Cardiac muscle cell (in vitro differentiated cells and primary cell): Measurements from ENCODE around the gene CEP19. TPM values are rescaled to one million over a fixed set of nuclear protein-coding genes. Genes with fewer than 3 reads are reported as not detected.
"Not testable (repeated sequence)": the region's sequence is repeated elsewhere in the genome, so short reads cannot be mapped to it uniquely, and the experiment has no call there.

Source experiments
- DNase-seq, 2 donors: peaks; one replicate each; pipeline versions ENCODE4 v3.0.0 to v3.0.0-alpha.2; 2010 to 2017; ENCODE audit warnings: low read depth in 1 of 2, low spot score in 1 of 2
- H3K27ac ChIP-seq: fragments of 200-600 bp; sonication (generic); 2 replicates; pipeline ENCODE4 v1.5.1; 2016
- H3K27me3 ChIP-seq: fragments of 200-600 bp; sonication (generic); 2 replicates; pipeline ENCODE4 v1.6.0; 2016; ENCODE audit warnings: control low read depth
- H3K36me3 ChIP-seq: fragments of 200-600 bp; sonication (generic); 2 replicates; pipeline ENCODE4 v1.5.1; 2016; ENCODE audit warnings: control low read depth
- H3K4me1 ChIP-seq: fragments of 200-600 bp; sonication (generic); 2 replicates; pipeline ENCODE4 v1.8.1; 2017; ENCODE audit warnings: low read depth, mild to moderate bottlenecking, mixed run types
- H3K4me3 ChIP-seq: fragments of 200-600 bp; sonication (generic); 2 replicates; pipeline ENCODE4 v1.5.1; 2016; ENCODE audit warnings: mild to moderate bottlenecking
- H3K9me3 ChIP-seq: fragments of 200-600 bp; sonication (generic); 2 replicates; pipeline ENCODE4 v1.5.1; 2017; ENCODE audit warnings: low read depth, mild to moderate bottlenecking, control low read depth
- polyA plus RNA-seq: library from polyadenylated mRNA; unstranded; fragments of >200 nt; fragmentation: Nextera tagmentation; extraction: Ambion mirVana; gene quantifications from 2 replicates; pipeline ENCODE4 v1.2.1, GENCODE V29; 2016
- total RNA-seq: library from RNA; depleted of rRNA; stranded (reverse); fragments of >200 nt; gene quantifications from 2 replicates; pipeline ENCODE4 v1.2.3, GENCODE V29; 2016
- TF ChIP-seq, protein P1 (sequence below): IDR thresholded peaks from 2 replicates; pipeline ENCODE4 v1.5.1; 2012; ENCODE audit warnings: low read depth, mild to moderate bottlenecking, low read length

Gene CEP19
- total and polyA plus RNA-seq, 2 experiments from 2014 or later: 2.9 to 9.3 TPM

DNA sequence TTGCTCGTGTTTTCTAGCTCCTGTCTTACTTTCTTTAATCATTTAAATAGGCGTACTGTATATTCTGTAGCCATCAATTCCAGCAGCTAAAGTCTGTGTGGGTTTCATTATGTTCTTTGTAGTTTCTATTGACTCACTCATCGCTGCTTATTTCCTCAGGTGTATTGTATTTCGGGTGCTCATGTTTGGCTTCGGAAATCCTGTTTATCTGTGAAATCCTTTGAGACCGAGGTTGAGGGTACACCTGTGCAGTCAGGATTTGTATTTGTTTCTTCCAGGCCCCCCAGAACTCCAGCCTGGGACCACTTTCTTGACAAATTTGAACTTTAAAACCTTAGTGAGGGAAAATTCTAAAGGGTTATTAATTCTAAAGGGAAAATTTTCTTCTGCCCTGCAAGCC lies 25.6 kb upstream of the CEP19 start:
- TF ChIP-seq, protein P1, sequence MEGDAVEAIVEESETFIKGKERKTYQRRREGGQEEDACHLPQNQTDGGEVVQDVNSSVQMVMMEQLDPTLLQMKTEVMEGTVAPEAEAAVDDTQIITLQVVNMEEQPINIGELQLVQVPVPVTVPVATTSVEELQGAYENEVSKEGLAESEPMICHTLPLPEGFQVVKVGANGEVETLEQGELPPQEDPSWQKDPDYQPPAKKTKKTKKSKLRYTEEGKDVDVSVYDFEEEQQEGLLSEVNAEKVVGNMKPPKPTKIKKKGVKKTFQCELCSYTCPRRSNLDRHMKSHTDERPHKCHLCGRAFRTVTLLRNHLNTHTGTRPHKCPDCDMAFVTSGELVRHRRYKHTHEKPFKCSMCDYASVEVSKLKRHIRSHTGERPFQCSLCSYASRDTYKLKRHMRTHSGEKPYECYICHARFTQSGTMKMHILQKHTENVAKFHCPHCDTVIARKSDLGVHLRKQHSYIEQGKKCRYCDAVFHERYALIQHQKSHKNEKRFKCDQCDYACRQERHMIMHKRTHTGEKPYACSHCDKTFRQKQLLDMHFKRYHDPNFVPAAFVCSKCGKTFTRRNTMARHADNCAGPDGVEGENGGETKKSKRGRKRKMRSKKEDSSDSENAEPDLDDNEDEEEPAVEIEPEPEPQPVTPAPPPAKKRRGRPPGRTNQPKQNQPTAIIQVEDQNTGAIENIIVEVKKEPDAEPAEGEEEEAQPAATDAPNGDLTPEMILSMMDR: no peak
- peaks cover 11% of the 10 kb centered on the region for H3K36me3 ChIP-seq
- no peak overlapping the region for H3K27ac ChIP-seq
- H3K4me3 ChIP-seq: no peak overlapping the region
- H3K27me3 ChIP-seq: no peaks in the 10 kb centered on the region
- DNase-seq: no peak
- H3K4me1 ChIP-seq: no peaks in the 10 kb centered on the region
- H3K9me3 ChIP-seq: no peaks in the 10 kb centered on the region

DNA sequence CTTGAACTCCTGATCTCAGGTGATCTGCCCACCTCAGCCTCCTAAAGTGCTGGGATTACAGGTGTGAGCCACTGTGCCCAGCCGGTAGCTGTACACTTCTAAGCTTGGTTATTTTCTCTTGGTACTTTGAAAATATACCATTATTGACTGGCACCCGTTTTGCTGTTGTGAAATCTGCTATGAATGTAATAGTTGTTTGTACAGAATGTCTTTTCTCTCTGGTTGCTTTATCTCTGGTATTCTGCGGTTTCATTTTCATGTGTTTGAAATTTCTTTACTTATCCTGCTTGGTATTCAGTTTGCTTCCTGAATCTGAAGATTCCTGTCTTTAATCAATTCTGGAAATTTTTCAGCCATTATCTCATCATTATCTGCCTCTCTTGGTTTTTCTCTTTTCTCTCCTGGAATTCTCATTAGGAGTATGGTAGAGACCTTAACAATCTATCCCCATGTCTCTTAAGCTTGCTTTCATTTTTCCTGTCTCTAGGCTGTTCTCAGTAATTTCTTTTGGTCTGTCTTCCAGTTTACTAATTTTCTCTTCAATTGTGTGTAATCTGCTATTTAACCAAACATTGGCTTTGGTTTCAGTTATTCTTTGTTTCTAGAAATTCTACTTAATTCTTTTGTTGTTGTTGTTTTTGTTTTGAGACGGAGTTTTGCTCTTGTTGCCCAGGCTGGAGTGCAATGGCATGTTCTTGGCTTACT lies 24.8 kb upstream of the CEP19 start:
- TF ChIP-seq, protein P1: no peak
- H3K4me1 ChIP-seq: no peaks in the 10 kb centered on the region

DNA sequence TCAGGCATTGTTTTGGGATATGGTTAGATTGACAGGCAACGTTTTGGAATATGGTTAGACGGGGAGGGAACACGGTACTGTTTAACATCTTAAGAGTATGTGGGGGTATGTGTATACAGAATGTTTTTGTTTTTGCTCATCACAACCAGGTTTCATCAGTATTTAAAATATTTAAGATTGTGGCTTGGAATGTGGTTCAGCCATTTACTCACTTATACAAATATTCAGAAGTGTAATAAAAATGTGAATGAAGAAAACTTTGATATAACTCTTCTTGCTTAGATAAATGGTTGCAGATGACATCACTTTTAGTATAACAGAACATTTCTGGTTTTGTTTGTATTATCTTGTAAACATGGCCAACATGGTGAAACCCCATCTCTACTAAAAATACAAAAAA lies 23.7 kb upstream of the CEP19 start:
- TF ChIP-seq, protein P1: no peak
- no peaks in the 10 kb centered on the region for H3K9me3 ChIP-seq
- H3K36me3 ChIP-seq: peaks cover 17% of the 10 kb centered on the region
- no peak overlapping the region for H3K27ac ChIP-seq
- no peaks in the 10 kb centered on the region for H3K27me3 ChIP-seq
- H3K4me3 ChIP-seq: no peak overlapping the region
- peak in 1 of 2 donors; percentile 54 for DNase-seq
- H3K4me1 ChIP-seq: no peaks in the 10 kb centered on the region

More for the DNA sequence above, 24.8 kb upstream of the CEP19 start:
- DNase-seq: peak in 1 of 2 donors; percentile 78
- Histone ChIP-seq H3K27ac (no peak overlapping the region), H3K36me3 (peaks cover 11% of the 10 kb centered on the region), H3K4me3 (no peak overlapping the region), H3K27me3 (no peaks in the 10 kb centered on the region), H3K9me3 (no peaks in the 10 kb centered on the region)

DNA sequence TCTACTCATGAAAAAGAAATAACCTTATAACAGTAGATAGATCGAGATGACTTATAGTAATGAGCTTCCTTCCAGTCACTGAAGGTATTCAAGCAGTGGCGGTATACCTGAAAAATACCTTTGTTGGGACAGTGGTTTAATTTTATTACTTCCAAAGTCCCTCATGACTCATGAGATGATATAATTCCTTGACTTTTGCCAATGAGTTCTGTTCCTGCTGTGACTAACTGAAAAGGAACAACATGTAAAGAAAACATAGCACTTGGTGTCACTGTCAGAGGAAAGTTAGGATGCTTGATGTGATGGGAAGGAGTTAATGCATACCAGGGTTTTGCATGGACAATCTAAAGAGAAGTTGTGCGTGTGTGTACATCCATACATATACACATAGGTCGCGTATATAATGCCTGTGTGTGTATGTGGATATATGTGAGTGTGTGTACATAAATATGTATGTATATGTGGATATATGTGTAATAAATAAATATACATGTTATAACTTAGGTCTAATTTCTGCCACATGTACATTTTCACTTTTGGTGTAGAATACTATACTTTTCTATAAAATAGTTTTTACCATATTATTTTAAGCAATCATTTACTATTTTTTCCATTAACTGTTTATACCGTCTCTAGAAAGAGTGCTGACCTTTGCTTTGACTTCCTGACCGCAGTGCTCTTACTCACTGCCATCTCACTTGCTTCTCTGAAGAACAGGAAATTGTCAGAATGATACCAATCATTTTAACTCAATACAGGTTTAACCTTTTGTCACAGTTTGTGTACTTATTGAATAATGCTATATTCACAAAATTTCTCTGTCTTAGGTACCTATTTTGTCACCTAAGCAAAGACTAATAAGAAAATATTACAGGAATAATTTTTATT lies 15.0 kb upstream of the CEP19 start:
- H3K36me3 ChIP-seq: peaks cover 34% of the 10 kb centered on the region
- H3K4me3 ChIP-seq: no peak overlapping the region
- TF ChIP-seq, protein P1: no peak
- peak in 1 of 2 donors; percentile 38 for DNase-seq
- no peaks in the 10 kb centered on the region for H3K27me3 ChIP-seq
- no peaks in the 10 kb centered on the region for H3K9me3 ChIP-seq
- H3K4me1 ChIP-seq: no peaks in the 10 kb centered on the region
- H3K27ac ChIP-seq: no peak overlapping the region

DNA sequence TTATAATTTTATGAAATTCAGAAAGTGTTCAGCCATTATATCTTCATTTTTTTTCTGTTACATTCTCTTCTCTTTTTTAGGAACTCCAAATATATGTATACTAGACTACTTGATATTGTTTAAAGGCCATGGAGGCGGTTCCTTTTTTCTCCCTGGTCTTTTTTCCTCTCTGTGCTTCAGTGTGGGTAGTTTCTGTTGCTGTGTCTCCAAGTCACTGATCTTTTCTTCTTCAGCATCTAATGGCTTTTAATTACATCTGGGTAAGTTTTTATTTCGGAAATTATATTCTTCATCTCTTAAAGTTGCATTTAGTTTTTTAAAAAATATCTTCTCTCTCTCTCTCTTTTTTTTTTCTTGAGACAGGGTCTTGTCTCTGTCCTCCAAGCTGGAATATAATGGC lies 9.0 kb upstream of the CEP19 start:
- TF ChIP-seq, protein P1: no peak
- no peak overlapping the region for H3K27ac ChIP-seq
- no peaks in the 10 kb centered on the region for H3K4me1 ChIP-seq
- no peaks in the 10 kb centered on the region for H3K27me3 ChIP-seq
- no peak for DNase-seq
- H3K4me3 ChIP-seq: no peak overlapping the region
- H3K9me3 ChIP-seq: no peaks in the 10 kb centered on the region
- H3K36me3 ChIP-seq: peaks cover 22% of the 10 kb centered on the region

DNA sequence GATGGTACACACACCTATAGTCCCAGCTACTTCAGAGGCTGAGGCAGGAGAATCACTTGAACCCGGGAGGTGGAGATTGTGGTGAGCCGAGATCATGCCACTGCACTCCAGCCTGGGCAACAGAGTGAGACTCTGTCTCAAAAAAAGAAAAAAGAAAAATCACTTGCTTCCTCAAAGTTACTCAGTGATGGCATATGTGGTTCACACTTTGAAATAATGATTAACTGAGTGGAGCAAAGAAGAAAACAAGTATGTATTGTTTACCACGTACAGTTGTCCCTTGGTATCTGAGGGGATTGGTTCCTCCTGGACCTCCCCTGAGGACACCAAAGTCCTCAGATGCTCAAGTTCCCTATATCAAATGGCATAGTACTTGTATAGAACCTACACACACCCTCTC lies 5.1 kb upstream of the CEP19 start:
- not testable (repeated sequence) for H3K36me3 ChIP-seq, H3K4me1 ChIP-seq, H3K4me3 ChIP-seq, DNase-seq, H3K9me3 ChIP-seq, H3K27ac ChIP-seq, H3K27me3 ChIP-seq
